ENCODE results near the gene VPS25.

GRCh38 chr17:42797067-42798007, 24.1 kb downstream of the VPS25 start:
- TF ChIP-seq CTCF (IDR thresholded peaks at IDR 0.05): no peak
- no peak for TF ChIP-seq POLR2AphosphoS5 (IDR thresholded peaks at IDR 0.05)
- no peak for TF ChIP-seq POLR2A (IDR thresholded peaks at IDR 0.05)
- TF ChIP-seq EP300 (IDR thresholded peaks at IDR 0.05): no peak

Data from upper lobe of left lung (tissue), 4 donors.